ENCODE data around the gene SLC22A23. TPM values are rescaled to one million over a fixed set of nuclear protein-coding genes. Genes with fewer than 3 reads are reported as not detected.

Gene SLC22A23
- total RNA-seq, 1 donor from 2014 or later = 19.2 TPM

- no peak for ATAC-seq
- Histone ChIP-seq H3K4me1 (peaks cover 10% of the 10 kb centered on the region), H3K36me3 (no peaks in the 10 kb centered on the region), H3K9me3 (no peaks in the 10 kb centered on the region), H3K27ac (no peak overlapping the region), H3K4me3 (no peak overlapping the region), H3K27me3 (no peaks in the 10 kb centered on the region)
- no peak for DNase-seq
- no peak for TF ChIP-seq CTCF (IDR thresholded peaks at IDR 0.05)
- intact Hi-C loops (cut with DNase I) = no loop called here
These were observed 113.6 kb downstream of the SLC22A23 start for GRCh38 chr6:3343089-3343883.

GRCh38 chr6:3341467-3341866 is 115.4 kb downstream of the SLC22A23 start:
- Histone ChIP-seq H3K4me1 (peaks cover 18% of the 10 kb centered on the region), H3K4me3 (no peak overlapping the region), H3K9me3 (no peaks in the 10 kb centered on the region), H3K27ac (peak overlapping the region; percentile 24), H3K36me3 (no peaks in the 10 kb centered on the region), H3K27me3 (no peaks in the 10 kb centered on the region)
- DNase-seq (no peak), ATAC-seq (no peak)
- intact Hi-C loops (cut with DNase I) = no loop called here
- TF ChIP-seq CTCF (IDR thresholded peaks at IDR 0.05) = no peak

- intact Hi-C loops (cut with DNase I) = no loop called here
- no peak overlapping the region for H3K4me3 ChIP-seq
- TF ChIP-seq CTCF (IDR thresholded peaks at IDR 0.05) = no peak
These were observed 116.0 kb downstream of the SLC22A23 start for GRCh38 chr6:3340894-3341293.

GRCh38 chr6:3340358-3340802 is 116.5 kb downstream of the SLC22A23 start:
- peaks cover 18% of the 10 kb centered on the region for H3K4me1 ChIP-seq
- no peak for DNase-seq
- no peaks in the 10 kb centered on the region for H3K9me3 ChIP-seq
- no peak overlapping the region for H3K4me3 ChIP-seq
- peak overlapping the region; percentile 24 for H3K27ac ChIP-seq
- TF ChIP-seq CTCF (IDR thresholded peaks at IDR 0.05) = no peak
- no peaks in the 10 kb centered on the region for H3K36me3 ChIP-seq
- intact Hi-C loops (cut with DNase I) = no loop called here
- no peak for ATAC-seq
- no peaks in the 10 kb centered on the region for H3K27me3 ChIP-seq

More at GRCh38 chr6:3340894-3341293, 116.0 kb downstream of the SLC22A23 start:
- Histone ChIP-seq H3K27ac (peak overlapping the region; percentile 24), H3K9me3 (no peaks in the 10 kb centered on the region), H3K27me3 (no peaks in the 10 kb centered on the region), H3K4me1 (peaks cover 18% of the 10 kb centered on the region), H3K36me3 (no peaks in the 10 kb centered on the region)
- DNase-seq = no peak
- ATAC-seq = no peak

- no peak for TF ChIP-seq CTCF (IDR thresholded peaks at IDR 0.05)
- Histone ChIP-seq H3K4me3 (no peak overlapping the region), H3K36me3 (no peaks in the 10 kb centered on the region), H3K9me3 (no peaks in the 10 kb centered on the region), H3K4me1 (peaks cover 18% of the 10 kb centered on the region), H3K27ac (no peak overlapping the region), H3K27me3 (no peaks in the 10 kb centered on the region)
- ATAC-seq (no peak), DNase-seq (no peak)
- intact Hi-C loops (cut with DNase I) = no loop called here
These were observed 117.0 kb downstream of the SLC22A23 start for GRCh38 chr6:3339811-3340210.
